Astrocyte of the spinal cord (primary cell): ENCODE data around the gene ATP1A2.

Source experiments
- DNase-seq: peaks from one replicate; pipeline ENCODE4 v3.0.0; 2011; ENCODE audit warnings: low read depth, low spot score
- H3K4me3 ChIP-seq: 2 replicates; pipeline ENCODE4 v1.5.1; 2011; ENCODE audit warnings: low read depth, mild to moderate bottlenecking, low read length, moderate library complexity
- CTCF ChIP-seq: IDR thresholded peaks from 2 replicates; pipeline ENCODE4 v1.5.1; 2012; ENCODE audit warnings: low read depth, mild to moderate bottlenecking, low read length, inconsistent platforms
- in situ Hi-C: cut with HindIII; loops from 2 replicates; pipeline ENCODE4 v1.10.0; 2017; ENCODE audit warnings: low sequenced_read_pairs

Gene ATP1A2

GRCh38 chr1:160168016-160168415 lies 52.5 kb downstream of the ATP1A2 start:
- in situ Hi-C loops, result no loop called here
- TF ChIP-seq CTCF, result no peak
- no peak for DNase-seq
- no peak overlapping the region for H3K4me3 ChIP-seq

GRCh38 chr1:160168609-160169369 lies 53.2 kb downstream of the ATP1A2 start:
- peak; percentile 57 for DNase-seq
- no peak overlapping the region for H3K4me3 ChIP-seq
- in situ Hi-C loops, result no loop called here
- TF ChIP-seq CTCF, result peak; percentile 13

- no peak overlapping the region for H3K4me3 ChIP-seq
- DNase-seq, result peak; percentile 83
- in situ Hi-C loops, result no loop called here
- TF ChIP-seq CTCF, result no peak
Measured at GRCh38 chr1:160169553-160170399, 54.2 kb downstream of the ATP1A2 start.

- in situ Hi-C loops, result no loop called here
- TF ChIP-seq CTCF, result no peak
- H3K4me3 ChIP-seq, result no peak overlapping the region
- peak; percentile 18 for DNase-seq
Measured at GRCh38 chr1:160171354-160171753, 55.8 kb downstream of the ATP1A2 start.

- H3K4me3 ChIP-seq, result no peak overlapping the region
- no peak for TF ChIP-seq CTCF
- in situ Hi-C loops, result no loop called here
- DNase-seq, result no peak
Measured at GRCh38 chr1:160171980-160172379, 56.4 kb downstream of the ATP1A2 start.

GRCh38 chr1:160177231-160177630 lies 61.7 kb downstream of the ATP1A2 start:
- in situ Hi-C loops, result no loop called here
- H3K4me3 ChIP-seq, result no peak overlapping the region
- no peak for DNase-seq
- no peak for TF ChIP-seq CTCF
